K562 (cell line): ENCODE data around the gene COL6A2. TPM values are rescaled to one million over a fixed set of nuclear protein-coding genes. Genes with fewer than 3 reads are reported as not detected.

Experiments used
- DPF2 ChIP-seq: fragments of 450-650 bp; IDR thresholded peaks from 2 replicates; pipeline ENCODE4 v1.6.1; 2016
- KLF10 ChIP-seq: fragments of 250-450 bp; sonication (Bioruptor Pico); IDR thresholded peaks from 2 replicates; pipeline ENCODE4 v1.6.1; 2021; ENCODE audit warnings: matching md5 sums
- MTA1 ChIP-seq: fragments of 450-650 bp; IDR thresholded peaks from 2 replicates; pipeline ENCODE4 v1.6.1; 2017; ENCODE audit warnings: borderline replicate concordance
- RB1 ChIP-seq: fragments of 450-650 bp; IDR thresholded peaks from 2 replicates; pipeline ENCODE4 v1.6.1; 2017; ENCODE audit warnings: low read depth, mild to moderate bottlenecking
- polyA plus RNA-seq, 8 experiments: library from polyadenylated mRNA; depleted of rRNA in 4 of 8; stranded (reverse) in 5 of 8; unstranded in 3 of 8; fragments of >200 nt; fragmentation: Nextera tagmentation in 2 of 8; fragmentation: Illumina TruSeq in 1 of 8; extraction: Ambion mirVana in 2 of 8; extraction: Trizol in 1 of 8; gene quantifications; 2 replicates each; pipeline versions ENCODE4 v1.2.1 to v1.2.3, GENCODE V29; 2011 to 2014; ENCODE audit warnings: inconsistent platforms in 1 of 8, missing spikeins in 1 of 8
- total RNA-seq, 7 experiments: library from RNA; depleted of rRNA in 6 of 7; stranded (reverse); fragments of >200 nt in 6 of 7; fragmentation: Illumina TruSeq in 2 of 7; extraction: Trizol in 2 of 7; gene quantifications; 2 replicates each; pipeline versions ENCODE4 v1.2.1 to v1.2.3, GENCODE V29; 2011 to 2021; ENCODE audit warnings: low replicate concordance in 1 of 7
- TF ChIP-seq, protein P1 (sequence below): fragments of 250-450 bp; sonication (Bioruptor Pico); IDR thresholded peaks from 2 replicates; pipeline ENCODE4 v1.9.0; 2021; ENCODE audit warnings: mild to moderate bottlenecking, inconsistent platforms
- TF ChIP-seq, protein P2 (sequence below), 2 experiments: fragments of 450-650 bp; IDR thresholded peaks; 2 replicates each; pipeline ENCODE4 v1.6.1; 2016; ENCODE audit warnings: mild to moderate bottlenecking in 2 of 2, borderline replicate concordance in 1 of 2, low read depth in 1 of 2, moderate library complexity in 1 of 2
- TF ChIP-seq, protein P3 (sequence below), 2 experiments: fragments of 450-650 bp; IDR thresholded peaks; 2 replicates each; pipeline ENCODE4 v1.6.1; 2016
- TF ChIP-seq, protein P4 (sequence below): sonication (generic); formaldehyde crosslinking; IDR thresholded peaks from 2 replicates; pipeline ENCODE4 v1.9.0; 2022; ENCODE audit warnings: mild to moderate bottlenecking, missing genetic modification reagents
- TF ChIP-seq, protein P5 (sequence below), 2 experiments: fragments of 450-650 bp in 1 of 2; IDR thresholded peaks; 2 replicates each; pipeline ENCODE4 v1.6.1; 2011 to 2017; ENCODE audit warnings: low read depth in 2 of 2, antibody characterized with exemption in 1 of 2, borderline replicate concordance in 1 of 2, low read length in 1 of 2, mild to moderate bottlenecking in 1 of 2, mixed read lengths in 1 of 2; ENCODE audit not compliant: control insufficient read depth in 1 of 2

The COL6A2 gene
- total and polyA plus RNA-seq, 9 of the 15 experiments (the other 6 are each of a cell fraction or from before 2014, with no cell fraction given) = 0.07 to 1.1 (median 0.24) TPM; not detected in 3

DNA sequence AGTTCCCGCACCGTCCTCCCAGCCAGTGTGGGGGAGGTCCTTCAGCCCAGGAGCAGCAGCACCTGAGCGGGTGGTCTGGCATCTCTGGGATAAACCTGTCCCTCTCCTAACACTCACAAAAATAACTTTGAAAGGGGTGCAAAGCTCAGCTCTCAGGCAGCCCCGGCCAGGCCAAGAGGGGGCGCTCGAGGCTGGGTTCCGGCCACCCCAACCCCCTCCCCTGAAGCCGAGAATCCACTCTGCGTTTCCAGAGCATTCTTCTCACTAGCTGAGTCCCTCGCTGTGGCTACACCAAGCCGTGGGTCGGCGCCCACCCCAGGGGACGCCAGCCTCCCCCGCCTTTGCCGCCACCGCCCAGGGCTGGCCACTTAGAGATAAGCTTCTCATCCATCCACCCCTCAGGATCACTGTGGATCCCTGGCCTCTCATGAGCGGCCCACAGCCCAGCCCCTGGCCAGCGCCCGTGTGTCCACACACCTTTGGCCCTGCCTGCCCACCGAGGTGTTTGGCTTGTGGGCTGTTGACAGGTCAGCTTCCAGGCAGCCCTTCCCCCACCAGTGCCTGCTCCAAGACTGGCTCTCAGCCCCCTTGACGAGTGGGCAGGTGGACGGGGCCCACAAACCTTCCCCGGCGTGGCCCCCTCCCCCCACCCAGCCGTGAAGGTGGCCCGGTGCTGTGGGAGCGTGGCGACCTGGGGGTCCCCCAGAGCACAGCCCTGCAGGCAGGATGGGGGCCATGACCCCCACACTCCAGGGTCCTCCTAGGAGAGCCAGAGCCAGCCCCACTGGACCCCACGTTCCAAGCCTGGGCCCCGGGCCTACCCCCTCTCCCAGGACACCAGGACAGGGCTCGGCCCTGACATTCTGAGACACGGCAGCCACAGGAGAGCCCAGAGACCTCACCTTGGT is 55.6 kb downstream of the COL6A2 start (continued):
- TF ChIP-seq RB1 = peak; percentile 69
- TF ChIP-seq MTA1 = peak; percentile 81
- TF ChIP-seq, protein P1, sequence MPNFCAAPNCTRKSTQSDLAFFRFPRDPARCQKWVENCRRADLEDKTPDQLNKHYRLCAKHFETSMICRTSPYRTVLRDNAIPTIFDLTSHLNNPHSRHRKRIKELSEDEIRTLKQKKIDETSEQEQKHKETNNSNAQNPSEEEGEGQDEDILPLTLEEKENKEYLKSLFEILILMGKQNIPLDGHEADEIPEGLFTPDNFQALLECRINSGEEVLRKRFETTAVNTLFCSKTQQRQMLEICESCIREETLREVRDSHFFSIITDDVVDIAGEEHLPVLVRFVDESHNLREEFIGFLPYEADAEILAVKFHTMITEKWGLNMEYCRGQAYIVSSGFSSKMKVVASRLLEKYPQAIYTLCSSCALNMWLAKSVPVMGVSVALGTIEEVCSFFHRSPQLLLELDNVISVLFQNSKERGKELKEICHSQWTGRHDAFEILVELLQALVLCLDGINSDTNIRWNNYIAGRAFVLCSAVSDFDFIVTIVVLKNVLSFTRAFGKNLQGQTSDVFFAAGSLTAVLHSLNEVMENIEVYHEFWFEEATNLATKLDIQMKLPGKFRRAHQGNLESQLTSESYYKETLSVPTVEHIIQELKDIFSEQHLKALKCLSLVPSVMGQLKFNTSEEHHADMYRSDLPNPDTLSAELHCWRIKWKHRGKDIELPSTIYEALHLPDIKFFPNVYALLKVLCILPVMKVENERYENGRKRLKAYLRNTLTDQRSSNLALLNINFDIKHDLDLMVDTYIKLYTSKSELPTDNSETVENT (CRISPR knock-in tag) = no peak
- TF ChIP-seq, protein P2, sequence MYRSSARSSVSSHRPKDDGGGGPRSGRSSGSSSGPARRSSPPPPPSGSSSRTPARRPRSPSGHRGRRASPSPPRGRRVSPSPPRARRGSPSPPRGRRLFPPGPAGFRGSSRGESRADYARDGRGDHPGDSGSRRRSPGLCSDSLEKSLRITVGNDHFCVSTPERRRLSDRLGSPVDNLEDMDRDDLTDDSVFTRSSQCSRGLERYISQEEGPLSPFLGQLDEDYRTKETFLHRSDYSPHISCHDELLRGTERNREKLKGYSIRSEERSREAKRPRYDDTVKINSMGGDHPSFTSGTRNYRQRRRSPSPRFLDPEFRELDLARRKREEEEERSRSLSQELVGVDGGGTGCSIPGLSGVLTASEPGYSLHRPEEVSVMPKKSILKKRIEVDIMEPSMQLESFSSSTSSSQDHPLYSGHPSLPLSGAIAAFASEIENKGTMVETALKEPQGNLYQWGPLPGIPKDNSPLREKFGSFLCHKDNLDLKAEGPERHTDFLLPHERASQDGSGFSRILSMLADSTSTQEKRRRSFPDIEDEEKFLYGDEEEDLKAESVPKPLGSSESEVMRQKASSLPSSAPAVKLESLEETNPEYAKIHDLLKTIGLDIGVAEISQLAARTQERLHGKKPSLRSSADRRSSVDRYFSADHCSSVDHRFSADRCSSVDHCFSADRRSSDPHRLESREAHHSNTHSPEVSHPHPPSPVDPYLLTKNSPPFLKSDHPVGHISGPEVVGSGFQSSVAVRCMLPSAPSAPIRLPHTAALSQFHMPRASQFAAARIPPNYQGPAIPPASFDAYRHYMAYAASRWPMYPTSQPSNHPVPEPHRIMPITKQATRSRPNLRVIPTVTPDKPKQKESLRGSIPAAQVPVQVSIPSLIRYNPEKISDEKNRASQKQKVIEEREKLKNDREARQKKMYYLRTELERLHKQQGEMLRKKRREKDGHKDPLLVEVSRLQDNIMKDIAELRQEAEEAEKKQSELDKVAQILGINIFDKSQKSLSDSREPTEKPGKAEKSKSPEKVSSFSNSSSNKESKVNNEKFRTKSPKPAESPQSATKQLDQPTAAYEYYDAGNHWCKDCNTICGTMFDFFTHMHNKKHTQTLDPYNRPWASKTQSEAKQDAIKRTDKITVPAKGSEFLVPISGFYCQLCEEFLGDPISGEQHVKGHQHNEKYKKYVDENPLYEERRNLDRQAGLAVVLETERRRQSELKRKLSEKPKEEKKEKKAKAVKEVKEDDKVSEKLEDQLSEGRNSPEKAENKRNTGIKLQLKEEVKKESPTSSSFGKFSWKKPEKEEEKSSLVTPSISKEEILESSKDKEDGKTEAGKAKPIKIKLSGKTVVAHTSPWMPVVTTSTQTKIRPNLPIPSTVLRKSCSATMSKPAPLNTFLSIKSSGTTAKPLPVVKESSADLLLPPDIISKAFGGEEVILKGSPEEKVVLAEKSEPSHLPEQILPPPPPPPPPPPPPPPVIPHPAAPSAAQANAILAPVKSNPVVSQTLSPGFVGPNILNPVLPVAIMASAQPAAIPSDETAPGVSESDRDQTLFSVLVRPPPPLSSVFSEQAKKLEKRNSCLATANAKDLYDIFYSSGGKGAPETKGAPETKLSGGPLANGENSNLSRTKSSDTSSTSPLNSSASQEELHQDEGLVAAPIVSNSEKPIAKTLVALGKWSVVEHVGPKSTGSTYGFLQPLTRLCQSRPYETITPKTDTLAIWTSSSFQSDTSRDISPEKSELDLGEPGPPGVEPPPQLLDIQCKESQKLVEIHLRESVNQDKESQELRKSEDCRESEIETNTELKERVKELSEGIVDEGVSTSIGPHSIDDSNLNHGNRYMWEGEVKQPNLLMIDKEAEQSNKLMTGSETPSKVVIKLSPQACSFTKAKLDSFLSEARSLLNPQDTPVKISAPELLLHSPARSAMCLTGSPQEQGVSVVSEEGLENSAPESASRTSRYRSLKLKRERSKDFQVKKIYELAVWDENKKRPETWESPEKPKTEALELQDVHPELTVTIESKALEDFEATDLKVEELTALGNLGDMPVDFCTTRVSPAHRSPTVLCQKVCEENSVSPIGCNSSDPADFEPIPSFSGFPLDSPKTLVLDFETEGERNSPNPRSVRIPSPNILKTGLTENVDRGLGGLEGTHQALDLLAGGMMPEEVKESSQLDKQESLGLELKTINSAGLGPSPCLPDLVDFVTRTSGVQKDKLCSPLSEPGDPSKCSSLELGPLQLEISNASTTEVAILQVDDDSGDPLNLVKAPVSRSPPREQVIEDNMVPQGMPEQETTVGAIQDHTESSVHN (IDR thresholded peaks at IDR 0.05; ENCODE audit: borderline replicate concordance in 1 of 2, low read depth in 1 of 2) = no peak
- TF ChIP-seq, protein P3, sequence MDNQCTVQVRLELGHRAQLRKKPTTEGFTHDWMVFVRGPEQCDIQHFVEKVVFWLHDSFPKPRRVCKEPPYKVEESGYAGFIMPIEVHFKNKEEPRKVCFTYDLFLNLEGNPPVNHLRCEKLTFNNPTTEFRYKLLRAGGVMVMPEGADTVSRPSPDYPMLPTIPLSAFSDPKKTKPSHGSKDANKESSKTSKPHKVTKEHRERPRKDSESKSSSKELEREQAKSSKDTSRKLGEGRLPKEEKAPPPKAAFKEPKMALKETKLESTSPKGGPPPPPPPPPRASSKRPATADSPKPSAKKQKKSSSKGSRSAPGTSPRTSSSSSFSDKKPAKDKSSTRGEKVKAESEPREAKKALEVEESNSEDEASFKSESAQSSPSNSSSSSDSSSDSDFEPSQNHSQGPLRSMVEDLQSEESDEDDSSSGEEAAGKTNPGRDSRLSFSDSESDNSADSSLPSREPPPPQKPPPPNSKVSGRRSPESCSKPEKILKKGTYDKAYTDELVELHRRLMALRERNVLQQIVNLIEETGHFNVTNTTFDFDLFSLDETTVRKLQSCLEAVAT (IDR thresholded peaks at IDR 0.05) = 0 out of 4 replicates have a peak, but pooled peaks of 1 of the 2 experiments have one; percentile 33
- TF ChIP-seq, protein P4, sequence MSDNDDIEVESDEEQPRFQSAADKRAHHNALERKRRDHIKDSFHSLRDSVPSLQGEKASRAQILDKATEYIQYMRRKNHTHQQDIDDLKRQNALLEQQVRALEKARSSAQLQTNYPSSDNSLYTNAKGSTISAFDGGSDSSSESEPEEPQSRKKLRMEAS (CRISPR knock-in tag) = peak; percentile 83
- peak; percentile 87 for TF ChIP-seq DPF2
- TF ChIP-seq, protein P5, sequence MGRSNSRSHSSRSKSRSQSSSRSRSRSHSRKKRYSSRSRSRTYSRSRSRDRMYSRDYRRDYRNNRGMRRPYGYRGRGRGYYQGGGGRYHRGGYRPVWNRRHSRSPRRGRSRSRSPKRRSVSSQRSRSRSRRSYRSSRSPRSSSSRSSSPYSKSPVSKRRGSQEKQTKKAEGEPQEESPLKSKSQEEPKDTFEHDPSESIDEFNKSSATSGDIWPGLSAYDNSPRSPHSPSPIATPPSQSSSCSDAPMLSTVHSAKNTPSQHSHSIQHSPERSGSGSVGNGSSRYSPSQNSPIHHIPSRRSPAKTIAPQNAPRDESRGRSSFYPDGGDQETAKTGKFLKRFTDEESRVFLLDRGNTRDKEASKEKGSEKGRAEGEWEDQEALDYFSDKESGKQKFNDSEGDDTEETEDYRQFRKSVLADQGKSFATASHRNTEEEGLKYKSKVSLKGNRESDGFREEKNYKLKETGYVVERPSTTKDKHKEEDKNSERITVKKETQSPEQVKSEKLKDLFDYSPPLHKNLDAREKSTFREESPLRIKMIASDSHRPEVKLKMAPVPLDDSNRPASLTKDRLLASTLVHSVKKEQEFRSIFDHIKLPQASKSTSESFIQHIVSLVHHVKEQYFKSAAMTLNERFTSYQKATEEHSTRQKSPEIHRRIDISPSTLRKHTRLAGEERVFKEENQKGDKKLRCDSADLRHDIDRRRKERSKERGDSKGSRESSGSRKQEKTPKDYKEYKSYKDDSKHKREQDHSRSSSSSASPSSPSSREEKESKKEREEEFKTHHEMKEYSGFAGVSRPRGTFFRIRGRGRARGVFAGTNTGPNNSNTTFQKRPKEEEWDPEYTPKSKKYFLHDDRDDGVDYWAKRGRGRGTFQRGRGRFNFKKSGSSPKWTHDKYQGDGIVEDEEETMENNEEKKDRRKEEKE (IDR thresholded peaks at IDR 0.05; ENCODE audit: borderline replicate concordance in 1 of 2, control insufficient read depth in 1 of 2, low read depth in 2 of 2, low read length in 1 of 2) = 0 out of 4 replicates have a peak, but pooled peaks of 1 of the 2 experiments have one; percentile 34
- TF ChIP-seq KLF10 (CRISPR knock-in tag) = no peak
